LNCAP (cell line): ENCODE measurements around the gene IER5L.

Experiments used
- CTCF ChIP-seq: fragments of 450-650 bp; IDR thresholded peaks from 2 replicates; pipeline ENCODE4 v1.5.1; 2017; ENCODE audit warnings: mild to moderate bottlenecking

The IER5L gene

DNA sequence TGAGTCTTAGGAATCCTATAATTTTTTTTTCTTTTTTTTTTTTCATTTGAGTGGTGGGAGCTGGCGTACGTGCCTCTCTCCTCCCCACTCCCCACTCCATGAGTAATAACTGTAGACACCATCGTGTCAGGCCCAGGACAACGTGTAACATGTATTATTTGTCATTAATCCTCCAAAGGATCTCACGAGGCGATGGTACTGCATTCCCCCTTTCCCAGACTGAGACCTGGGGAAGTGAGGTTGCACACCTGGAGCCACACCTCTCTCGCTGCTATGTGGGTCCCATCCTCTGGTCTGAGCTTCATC is 6.1 kb upstream of the IER5L start:
- TF ChIP-seq CTCF, result no peak

- no peak for TF ChIP-seq CTCF
These were observed 5.6 kb upstream of the IER5L start for GRCh38 chr9:129183495-129184218.

DNA sequence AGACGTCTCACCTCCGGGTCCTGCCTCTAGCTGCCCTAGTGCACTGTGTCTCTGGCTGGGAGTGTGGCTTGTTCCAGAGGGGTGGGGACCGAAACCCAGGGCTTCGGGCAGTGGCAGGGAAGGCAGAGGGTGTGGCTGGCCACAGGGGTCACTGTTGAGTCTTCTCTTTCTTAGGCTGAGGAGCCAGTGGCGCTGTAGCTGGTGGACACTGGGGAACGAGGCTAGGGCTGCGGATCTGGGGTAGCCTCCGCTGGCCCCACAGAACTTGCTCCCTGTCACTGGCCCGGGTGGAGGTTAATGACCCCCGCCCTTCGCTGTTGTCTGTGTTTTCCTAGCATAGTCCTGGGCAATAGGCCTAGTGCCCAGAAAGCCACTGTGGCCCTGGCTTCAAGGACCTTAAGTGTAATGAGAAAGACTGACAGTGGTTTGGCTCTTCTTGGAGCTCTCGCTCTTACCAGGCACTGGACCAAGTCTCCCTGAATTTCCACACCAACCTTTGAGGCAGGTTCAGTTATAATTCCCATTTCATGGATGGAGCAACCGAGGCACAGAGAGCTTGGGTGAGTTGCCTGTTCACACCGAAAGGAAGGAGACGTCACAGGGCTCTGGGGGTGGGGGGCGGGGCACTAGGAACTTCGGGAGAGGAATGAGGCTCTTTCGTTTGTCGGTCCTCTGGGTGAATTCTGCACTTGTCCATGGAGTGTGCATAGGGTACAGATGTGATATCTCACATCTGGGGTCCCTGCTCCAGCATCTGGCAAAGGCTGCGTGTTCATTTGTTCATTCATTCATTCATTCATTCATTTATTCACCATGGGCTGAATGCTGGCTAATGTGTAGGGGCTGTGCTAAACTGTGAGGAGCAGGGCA is 4.8 kb upstream of the IER5L start:
- 0 out of 2 replicates have a peak, but pooled peaks have one; percentile 19 for TF ChIP-seq CTCF

DNA sequence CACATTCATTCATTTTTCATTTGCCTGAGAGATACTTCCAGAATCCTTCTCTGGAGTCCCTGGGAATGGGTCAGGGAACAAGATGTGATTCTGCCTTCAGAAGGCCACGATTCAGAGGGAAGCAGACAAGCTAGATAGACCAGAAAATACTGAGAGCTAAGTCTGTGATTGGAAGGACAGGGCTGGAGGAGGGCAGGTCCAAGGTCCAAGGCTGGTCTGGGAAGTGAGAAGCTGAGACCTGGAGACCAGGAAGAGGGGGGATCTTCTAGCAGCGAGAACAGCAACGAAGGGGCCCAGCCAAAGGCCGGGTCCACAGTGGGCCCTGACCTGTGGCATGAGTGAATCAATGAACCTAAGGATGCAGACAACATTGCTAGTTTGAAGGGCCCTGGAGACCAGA is 4.1 kb upstream of the IER5L start:
- no peak for TF ChIP-seq CTCF

DNA sequence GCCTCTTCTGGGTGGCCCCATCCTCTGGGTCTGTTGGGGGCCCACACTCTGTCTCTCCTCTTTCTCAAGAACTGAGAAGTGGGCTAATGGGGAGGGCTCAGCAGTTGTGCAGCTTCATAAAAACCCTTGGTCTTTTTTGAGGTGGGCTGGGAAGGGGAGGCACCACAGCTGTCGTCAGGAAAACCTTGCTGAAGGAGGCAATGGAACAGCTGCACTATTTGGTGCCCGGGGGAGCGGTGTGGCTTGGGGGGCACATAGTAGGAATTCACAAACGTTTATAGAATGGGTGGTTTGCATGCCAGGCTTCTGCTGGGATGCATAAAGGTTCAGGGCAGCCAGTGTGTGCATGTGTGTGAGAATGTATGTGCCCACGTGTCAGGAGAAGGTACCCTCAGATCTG is 3.2 kb upstream of the IER5L start:
- TF ChIP-seq CTCF, result no peak

GRCh38 chr9:129178568-129179382 is 714 bp upstream of the IER5L start:
- TF ChIP-seq CTCF, result no peak

- no peak for TF ChIP-seq CTCF
These were observed 644 bp downstream of the IER5L start for GRCh38 chr9:129177443-129177790.
